NCI-H187 treated with DMSO at 0.1 percent for 48 hours (cell line): ENCODE data around the gene KCNQ1.

Source experiments
- DNase-seq: peaks from one replicate; lab custom pipeline; 2025; lab: John Stamatoyannopoulos, UW

The KCNQ1 gene

DNA sequence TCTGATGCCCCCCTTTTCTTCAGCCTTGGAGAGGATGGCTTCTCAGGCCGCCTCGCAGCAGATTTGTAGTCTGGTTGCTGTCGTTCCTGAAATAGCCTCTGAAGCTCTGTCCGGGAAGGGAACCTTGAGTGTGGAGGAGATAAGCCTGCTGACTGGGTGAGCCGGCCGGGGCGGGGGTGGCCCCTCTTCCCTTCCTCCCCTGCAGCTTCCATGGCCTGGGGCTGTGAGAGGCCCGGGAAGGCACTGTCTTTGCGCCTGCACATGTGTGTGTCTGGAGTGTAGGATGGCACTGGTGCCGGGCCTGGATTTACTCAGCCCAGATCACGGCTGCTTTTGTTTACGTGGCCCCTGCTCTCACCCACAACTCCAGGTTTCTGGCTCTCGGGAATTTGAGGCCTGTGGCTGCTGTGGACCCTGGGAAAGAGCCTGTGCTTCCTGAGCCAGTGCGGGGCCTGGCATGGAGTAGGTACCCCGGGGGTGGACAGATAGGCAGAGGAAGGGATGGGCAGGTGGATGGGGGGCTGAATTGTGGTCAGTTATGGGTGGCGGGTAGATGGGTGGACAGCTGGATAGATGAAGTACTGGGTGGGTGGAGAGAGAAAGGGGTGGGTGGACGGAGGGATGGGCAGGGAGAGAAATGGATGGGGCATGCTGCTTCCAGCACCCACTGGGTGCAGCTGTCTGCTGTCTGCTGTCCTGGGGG, 16.6 kb downstream of the KCNQ1 start:
- DNase-seq, result no peak

DNA sequence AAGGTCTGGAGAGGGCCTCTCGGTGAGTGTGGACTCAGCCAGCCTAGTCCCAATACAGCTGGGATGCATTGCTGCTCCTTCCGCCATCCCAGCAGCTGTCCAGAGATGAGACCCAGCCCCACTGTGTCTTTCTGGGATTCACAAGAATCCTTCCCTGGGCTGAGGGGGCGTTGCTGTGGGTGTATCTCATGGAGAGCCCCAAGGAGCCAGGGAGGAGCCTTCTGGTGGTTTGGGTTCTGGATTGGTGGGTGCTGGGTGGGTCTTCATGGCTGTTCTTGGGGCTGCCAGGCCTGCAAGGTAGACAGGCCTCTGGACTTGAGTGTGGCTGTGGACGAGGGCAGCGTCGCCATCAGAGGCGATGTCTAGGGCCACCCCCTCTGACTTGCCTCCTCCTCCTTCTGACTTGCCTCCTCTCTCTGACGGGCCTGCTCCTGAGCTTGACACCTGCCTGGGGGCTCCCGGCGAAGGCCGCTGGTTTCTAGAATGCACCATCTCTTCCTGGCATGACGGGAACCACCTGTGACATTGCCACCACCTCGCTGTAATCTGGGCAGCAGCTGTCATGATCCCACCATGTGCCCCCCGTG, 17.2 kb downstream of the KCNQ1 start:
- no peak for DNase-seq

GRCh38 chr11:2462543-2462985, 17.8 kb downstream of the KCNQ1 start:
- no peak for DNase-seq

DNA sequence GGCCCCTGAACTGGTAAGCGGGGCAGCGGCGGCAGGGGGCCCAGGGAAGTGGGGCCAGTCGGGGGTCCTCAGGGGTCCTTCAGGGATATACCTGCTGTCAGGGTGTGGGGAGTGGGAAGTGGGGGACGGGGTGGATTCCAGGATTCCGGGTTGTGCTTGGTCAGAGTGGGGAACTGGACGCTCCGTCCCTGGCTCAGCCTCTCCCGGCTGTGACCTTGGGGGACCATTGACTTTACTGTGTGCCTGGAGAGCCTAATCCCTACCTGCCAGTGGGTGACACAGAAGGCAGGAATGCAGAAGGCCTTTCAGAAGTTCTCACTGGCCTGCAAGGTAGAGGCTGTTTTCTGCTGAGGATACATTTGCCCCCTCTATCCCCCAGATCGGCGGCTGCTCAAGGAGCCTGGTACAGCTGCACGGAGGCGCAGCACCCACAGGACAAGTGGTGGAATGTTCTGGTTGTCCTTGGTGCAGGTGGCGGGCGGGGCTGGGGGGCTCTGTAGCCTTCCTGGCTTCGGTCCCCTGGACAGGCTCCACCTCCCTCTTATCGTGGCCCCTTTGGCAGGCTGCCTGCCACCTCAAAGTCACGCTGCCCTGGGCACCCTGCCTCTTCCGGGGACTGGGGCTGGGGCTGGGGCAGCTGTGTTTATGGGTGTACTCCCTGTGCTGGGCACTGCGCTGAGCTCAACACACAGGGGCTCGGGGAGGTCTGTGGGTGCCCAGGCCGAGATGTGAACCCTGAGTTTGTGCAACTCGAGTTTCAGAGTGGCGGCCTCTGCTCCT, 18.4 kb downstream of the KCNQ1 start:
- DNase-seq, result no peak

DNA sequence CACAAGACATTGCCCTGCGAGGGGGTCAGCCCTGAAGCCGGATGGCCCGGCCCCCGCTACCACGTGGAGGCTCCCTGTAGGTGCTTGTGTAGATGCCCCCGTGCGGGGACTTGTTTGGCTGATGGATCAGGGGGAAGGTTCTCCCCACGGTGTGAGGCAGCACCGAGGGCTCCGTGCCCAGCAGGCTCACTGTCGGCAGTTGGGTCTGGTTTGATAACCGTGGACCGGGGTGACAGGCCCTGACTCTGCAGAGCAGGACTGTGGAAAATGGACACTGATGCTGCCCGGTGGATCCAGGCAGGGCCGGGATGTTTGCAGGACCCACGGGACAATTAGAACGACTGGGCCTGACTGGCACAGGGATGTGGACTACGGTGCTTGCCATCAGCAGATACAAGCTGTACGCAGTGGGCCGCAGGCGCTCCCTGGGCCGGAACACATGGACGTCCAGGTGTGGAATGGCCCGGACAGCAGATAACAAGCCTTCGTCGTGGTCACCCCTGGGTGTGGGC, 19.0 kb downstream of the KCNQ1 start:
- DNase-seq, result no peak

GRCh38 chr11:2464451-2465165, 19.8 kb downstream of the KCNQ1 start:
- DNase-seq, result no peak

DNA sequence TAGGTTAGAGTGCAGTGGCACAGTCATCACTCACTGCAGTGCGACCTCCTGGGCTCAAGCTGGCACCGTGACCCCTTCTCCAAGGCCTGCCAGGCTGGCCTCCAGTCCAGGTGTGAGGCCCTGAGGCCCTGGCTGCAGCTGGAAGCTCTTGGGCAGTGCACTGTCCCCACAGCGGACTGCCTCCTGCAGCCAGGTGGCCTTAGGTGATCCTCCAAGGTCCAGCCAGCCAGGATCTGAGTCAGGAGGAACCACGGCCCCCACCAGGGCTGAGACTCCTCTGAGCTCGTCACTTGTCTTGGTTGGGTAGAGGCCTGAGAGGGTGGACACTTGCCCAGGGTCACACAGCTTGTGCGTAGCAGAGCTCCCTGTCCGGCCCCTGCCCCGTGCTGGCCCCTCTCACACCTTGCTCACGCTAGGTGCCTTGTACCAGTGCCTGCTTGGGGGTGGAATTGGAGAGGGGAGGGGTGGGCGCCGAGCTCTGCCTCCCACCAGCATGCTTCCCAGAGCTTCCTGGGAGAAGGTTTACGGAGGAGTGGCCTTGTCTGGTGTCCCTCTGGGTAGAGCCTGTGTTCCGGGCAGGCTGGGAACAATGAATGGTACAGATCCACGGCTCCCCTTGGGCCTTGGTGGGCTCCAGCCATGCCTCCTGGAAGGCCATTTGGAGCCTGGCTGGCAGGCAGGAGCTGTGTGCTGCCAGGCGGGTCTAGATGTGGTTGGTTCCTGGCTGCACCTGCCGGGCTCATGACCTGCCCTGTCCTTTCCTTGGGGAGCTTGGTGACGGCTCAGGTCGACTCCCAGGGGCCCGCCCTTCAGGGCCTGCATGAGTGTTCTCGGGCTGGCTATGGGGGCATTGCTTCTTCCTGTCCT, 20.6 kb downstream of the KCNQ1 start:
- DNase-seq, result no peak

- no peak for DNase-seq
Observed at GRCh38 chr11:2466069-2466801, 21.4 kb downstream of the KCNQ1 start.

DNA sequence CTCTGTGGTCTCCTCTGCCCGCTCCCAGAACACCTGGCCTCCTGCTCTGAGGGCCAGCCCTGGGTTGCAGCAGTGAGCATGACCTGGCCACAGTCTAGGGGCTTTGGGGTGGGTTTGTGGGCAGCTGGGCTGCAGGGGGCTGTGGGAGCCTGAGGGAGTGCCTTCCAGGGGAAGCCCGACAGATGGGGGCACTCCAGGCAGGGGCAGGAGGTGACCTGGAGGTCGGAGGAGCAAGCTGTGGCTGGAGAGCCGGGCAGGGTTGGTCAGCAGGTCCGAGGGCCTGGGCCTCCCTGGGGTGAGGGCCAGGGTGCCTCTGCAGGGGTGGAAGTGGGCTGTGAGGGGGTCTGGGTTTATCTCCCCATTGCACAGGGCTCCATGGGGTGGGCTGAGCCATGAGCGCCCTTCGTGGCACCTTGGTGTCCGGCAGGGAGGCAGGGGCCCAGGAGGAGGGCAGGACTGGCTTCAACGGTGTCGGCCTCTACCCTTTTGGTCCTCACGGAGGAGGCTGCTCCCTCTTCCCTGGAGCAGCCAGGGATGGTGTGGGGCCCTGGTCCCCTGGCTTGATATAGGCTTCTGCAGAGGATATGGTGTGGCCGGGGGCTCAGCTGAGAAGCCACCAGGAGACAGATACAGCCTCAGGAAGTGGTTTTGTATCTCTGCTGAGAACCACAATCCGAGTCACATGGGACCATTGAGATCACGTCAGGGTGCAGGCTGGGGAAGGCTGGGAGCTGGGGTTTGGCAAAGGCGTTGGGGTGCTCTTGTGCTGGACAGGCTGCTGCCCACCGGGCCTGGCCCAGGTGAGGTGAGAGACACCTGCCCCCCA, 22.3 kb downstream of the KCNQ1 start:
- DNase-seq, result no peak

- DNase-seq, result no peak
Observed at GRCh38 chr11:2467695-2468055, 22.9 kb downstream of the KCNQ1 start.

GRCh38 chr11:2468363-2469235, 23.8 kb downstream of the KCNQ1 start:
- no peak for DNase-seq

DNA sequence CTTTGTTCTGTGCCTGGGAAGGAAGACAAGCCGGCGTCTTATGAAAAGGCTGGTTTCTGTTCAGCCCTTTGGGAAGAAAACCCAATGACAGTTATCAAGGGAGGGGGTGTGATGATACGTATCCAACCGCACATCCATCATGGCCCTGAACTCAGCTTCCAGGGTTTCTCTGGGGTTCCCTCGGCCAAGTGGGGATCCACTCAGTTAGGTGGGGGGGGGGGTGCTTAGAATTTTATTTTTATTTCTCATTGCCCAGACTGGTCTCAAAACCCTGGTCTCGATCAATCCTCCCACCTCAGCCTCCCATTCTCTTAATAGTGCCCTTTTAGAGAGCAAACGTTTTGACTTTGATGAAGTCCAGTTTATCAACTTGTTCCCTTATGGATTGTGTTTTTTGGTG, 25.7 kb downstream of the KCNQ1 start:
- no peak for DNase-seq

DNA sequence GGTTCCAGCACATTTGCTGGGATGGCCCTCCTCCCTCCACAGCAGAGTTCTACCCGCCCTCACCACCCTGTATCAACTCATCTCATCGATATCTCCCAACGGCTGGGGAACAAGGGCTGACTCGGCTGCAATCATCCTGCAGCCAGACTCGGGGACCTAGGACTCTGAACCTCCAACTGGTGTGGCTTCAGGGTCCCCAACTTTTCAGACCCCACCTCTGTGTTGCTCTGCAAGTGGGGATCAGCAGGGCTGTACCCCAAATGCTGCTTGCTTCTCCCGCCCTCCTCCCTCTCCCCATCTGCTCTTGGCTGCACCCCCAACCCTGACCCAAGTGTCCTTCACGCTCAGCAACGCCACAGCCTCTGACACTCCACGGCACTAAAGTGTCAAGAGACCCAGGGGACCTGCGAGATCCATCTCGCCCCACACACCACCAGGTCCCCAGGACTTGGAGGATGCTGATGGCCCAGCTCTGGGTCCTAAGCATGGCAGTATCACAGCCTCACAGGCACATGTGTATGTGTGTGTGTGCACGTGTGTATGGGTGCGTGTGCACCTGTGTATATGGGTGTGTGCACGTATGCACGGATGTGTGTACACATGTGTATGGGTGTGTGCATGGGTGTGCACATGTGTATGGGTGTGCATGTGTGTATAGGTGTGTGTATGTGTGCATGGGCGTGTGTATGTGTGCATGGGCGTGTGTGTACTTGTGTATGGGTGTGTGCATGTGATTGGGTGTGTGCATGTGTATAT, 26.4 kb downstream of the KCNQ1 start:
- no peak for DNase-seq

- DNase-seq, result no peak
Observed at GRCh38 chr11:2471804-2472096, 26.9 kb downstream of the KCNQ1 start.

GRCh38 chr11:2472428-2473186, 27.8 kb downstream of the KCNQ1 start:
- no peak for DNase-seq

DNA sequence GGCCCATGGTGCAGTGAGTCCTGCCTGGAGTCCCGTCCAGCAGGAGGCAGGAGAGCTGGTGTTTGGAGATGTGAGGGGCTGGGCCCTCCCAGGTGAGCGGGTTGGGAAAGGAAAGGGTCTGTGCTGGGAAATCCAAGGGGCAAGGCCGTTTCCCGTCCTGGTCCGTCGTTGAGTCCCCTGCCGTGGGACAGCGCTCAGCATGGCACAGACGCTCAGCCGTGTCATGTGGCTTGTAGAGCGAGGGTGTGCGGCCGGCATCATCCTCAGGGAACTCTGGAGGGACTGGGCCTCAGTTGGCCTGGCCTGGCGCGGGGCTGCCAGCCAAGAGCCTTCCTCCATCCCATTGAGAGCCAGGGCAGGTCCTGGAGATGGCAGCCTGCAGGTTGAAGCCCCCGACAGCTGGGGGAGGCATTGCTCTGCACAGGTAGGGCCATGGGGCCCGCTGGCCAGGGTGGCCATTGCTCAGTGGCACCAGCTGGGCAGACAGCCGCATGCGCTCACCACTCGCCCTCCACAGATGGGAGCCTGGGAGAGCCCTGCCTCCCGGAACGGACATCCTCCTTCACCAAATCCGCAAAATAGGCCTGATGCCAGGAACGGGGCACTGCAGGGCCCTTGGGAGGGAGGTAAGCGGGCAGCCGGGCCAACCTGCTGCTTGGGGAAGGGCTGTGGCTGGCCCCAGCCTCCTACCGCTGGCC, 28.7 kb downstream of the KCNQ1 start:
- DNase-seq, result no peak
